ENCODE data around the gene PRMT5.

DNA sequence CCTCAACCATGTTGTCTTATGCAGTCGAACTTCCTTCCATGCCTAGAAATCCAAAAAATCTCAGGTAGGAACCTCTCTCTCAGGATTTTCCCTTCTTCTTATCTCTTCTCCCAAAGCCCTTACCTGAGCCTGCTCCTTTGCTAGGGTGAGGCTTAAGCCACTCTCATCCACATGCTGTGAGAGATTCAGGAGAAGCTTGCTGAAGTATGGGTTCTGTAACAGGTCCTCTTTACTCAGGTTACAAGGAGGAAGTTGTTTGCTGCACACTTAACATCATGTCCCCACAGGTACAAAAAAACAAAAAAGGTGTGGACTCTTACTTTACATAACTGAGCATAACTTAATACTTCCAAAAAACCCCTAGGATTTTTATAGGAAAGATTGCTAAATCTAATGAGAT is 23.2 kb upstream of the PRMT5 start:
- TF ChIP-seq, protein P1, sequence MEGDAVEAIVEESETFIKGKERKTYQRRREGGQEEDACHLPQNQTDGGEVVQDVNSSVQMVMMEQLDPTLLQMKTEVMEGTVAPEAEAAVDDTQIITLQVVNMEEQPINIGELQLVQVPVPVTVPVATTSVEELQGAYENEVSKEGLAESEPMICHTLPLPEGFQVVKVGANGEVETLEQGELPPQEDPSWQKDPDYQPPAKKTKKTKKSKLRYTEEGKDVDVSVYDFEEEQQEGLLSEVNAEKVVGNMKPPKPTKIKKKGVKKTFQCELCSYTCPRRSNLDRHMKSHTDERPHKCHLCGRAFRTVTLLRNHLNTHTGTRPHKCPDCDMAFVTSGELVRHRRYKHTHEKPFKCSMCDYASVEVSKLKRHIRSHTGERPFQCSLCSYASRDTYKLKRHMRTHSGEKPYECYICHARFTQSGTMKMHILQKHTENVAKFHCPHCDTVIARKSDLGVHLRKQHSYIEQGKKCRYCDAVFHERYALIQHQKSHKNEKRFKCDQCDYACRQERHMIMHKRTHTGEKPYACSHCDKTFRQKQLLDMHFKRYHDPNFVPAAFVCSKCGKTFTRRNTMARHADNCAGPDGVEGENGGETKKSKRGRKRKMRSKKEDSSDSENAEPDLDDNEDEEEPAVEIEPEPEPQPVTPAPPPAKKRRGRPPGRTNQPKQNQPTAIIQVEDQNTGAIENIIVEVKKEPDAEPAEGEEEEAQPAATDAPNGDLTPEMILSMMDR (IDR thresholded peaks at IDR 0.05; ENCODE audit: insufficient read depth, low read depth, low read length): no peak
- no peak for TF ChIP-seq EZH2 (IDR thresholded peaks at IDR 0.05; ENCODE audit: insufficient read depth, low read length)
